Neuron (in vitro differentiated cells): ENCODE measurements around the gene PBLD.
"Not testable (repeated sequence)": the region's sequence is repeated elsewhere in the genome, so short reads cannot be mapped to it uniquely, and the experiment has no call there.

Source experiments
- H2AFZ ChIP-seq: one replicate; pipeline ENCODE4 v1.6.1; 2013; ENCODE audit warnings: low read depth, mild to moderate bottlenecking, inconsistent platforms, low read length, moderate library complexity
- H3K27me3 ChIP-seq: one replicate; pipeline ENCODE4 v1.6.1; 2013; ENCODE audit warnings: low read length; ENCODE audit not compliant: insufficient read depth
- H3K36me3 ChIP-seq: one replicate; pipeline ENCODE4 v1.6.1; 2013; ENCODE audit warnings: low read length; ENCODE audit not compliant: insufficient read depth
- H3K4me1 ChIP-seq: one replicate; pipeline ENCODE4 v1.6.1; 2013; ENCODE audit warnings: low read length; ENCODE audit not compliant: insufficient read depth
- H3K4me3 ChIP-seq: 2 replicates; pipeline ENCODE4 v1.5.1; 2013; ENCODE audit warnings: mild to moderate bottlenecking, low read length, moderate library complexity
- H3K9me3 ChIP-seq: one replicate; pipeline ENCODE4 v1.6.1; 2013; ENCODE audit warnings: low read length

Gene PBLD

DNA sequence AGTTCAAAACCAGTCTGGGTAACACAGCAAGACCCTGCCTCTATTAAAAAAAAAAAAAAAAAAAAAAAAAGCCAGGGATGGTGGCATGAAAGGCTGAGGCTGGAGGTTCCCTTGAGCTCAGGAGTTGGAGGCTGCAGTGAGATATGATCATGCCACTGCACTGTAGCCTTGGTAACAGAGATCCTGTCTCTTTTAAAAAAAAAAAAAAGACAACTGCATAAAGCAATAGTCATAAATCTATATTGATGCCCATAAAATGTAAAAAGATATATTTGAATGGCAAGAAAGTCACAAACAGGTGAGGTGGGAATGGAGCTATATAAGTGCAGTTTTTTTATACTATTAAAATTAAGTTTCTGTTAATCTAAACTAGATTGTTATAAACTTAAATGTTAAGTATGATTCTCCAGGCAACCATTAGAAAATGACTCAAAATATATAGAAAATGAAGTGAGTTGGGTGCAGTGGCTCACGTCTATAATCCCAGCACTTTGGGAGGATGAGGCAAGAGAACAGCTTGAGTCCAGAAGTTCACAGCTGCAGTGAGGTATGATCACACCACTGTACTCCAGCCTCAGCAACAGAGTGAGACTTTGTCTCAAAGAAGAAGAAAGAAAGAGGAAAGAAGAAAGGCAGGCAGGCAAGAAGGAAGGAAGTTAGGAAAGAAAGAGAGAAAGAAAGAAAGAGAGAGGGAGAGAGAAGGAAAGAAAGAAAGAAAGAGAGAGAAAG is 14.2 kb downstream of the PBLD start:
- H3K4me3 ChIP-seq = no peak overlapping the region
- no peaks in the 10 kb centered on the region for H3K36me3 ChIP-seq
- no peak overlapping the region for H2AFZ ChIP-seq
- H3K9me3 ChIP-seq = peaks cover 4% of the 10 kb centered on the region
- no peaks in the 10 kb centered on the region for H3K4me1 ChIP-seq
- H3K27me3 ChIP-seq = no peaks in the 10 kb centered on the region

DNA sequence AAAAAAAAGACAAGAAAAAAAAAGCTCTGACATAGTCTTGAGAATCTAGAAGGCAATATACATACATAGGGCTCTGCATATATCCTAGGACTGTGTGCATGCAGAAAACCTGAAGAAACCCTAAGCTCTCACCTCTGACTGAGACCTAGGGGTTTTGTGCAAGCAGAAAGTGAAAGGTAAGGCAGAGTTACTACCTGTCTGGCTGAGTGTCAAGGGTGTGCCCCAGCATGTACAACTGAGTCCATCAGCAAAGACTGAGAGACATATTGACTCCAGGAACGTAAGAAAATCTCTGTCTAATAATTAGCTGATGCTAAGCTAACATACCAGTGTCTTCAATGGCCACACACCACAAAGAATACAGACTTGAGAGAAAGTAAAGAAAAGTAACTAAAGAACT is 17.1 kb downstream of the PBLD start:
- H3K9me3 ChIP-seq = peaks cover 4% of the 10 kb centered on the region
- H3K4me3 ChIP-seq = no peak overlapping the region
- H3K4me1 ChIP-seq = no peaks in the 10 kb centered on the region
- no peak overlapping the region for H2AFZ ChIP-seq
- no peaks in the 10 kb centered on the region for H3K36me3 ChIP-seq
- no peaks in the 10 kb centered on the region for H3K27me3 ChIP-seq

- H3K9me3 ChIP-seq, H3K27me3 ChIP-seq, H3K36me3 ChIP-seq, H3K4me1 ChIP-seq, H2AFZ ChIP-seq, H3K4me3 ChIP-seq: not testable (repeated sequence)
Measured at GRCh38 chr10:68314930-68315329, 17.8 kb downstream of the PBLD start.

DNA sequence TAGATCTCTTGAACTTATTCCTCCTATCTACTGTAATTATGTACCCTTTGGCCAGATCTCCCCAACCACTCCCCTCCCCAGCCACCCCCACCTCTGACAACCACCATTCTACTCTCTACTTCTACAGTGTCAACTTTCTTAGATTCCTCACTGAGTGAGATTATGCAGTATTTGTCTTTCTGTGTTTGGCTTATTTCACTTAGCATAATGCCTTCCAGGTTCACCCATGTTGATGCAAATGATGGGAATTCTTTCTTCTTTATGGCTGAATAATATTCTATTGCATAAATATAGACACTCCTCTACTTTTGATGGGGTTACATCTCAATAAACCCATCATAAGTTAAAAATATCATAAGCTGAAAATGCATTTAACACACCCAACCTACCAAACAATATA is 22.2 kb downstream of the PBLD start:
- Histone ChIP-seq H3K9me3 (no peaks in the 10 kb centered on the region), H3K4me3 (no peak overlapping the region), H3K4me1 (no peaks in the 10 kb centered on the region), H3K36me3 (no peaks in the 10 kb centered on the region), H2AFZ (no peak overlapping the region), H3K27me3 (no peaks in the 10 kb centered on the region)

DNA sequence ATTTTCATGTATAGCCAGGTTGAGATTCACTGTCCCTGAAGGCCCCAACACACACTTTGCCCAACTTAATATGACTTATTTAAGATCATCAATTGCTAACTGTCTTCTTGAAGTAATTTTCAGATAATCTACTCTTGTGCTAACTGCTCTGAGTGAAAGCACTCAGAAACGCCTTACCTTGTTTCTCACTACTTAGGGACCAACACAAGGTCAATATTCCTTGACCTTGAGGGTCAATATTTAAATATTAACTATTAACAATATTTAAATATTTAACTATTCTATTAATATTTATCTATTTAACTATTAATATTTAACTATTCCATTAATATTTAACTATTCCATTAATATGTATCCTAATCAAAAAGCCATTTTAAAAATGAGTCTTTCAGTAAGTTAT is 26.9 kb downstream of the PBLD start:
- Histone ChIP-seq H2AFZ (no peak overlapping the region), H3K4me3 (no peak overlapping the region), H3K9me3 (no peaks in the 10 kb centered on the region), H3K4me1 (no peaks in the 10 kb centered on the region), H3K36me3 (no peaks in the 10 kb centered on the region), H3K27me3 (no peaks in the 10 kb centered on the region)

DNA sequence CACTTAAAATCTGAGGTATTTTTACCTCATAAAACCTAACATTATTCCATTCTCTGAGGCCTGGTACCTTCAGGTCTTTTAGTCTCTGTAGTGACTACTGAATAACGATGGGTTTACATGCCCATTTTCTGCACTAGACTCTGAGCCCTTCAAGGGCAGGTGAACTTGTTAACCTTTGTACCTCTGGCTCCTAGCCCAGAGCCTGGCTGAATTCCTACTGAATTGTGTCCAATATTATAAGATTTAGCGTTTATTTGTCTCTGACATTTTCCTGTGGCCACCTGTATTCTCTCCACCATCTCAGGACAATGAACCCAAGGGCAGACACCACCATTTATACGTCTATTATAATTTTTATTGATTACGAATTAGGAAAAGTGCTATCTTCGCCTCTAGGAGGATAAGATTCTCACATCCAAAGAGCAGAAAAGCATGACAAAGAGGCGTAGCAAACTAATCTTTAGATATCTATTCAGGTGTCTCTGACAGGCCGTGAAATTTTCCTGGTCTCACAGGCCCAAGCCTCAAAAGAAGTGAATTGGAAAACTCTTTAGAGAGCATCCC is 28.8 kb downstream of the PBLD start:
- no peaks in the 10 kb centered on the region for H3K4me1 ChIP-seq
- H3K9me3 ChIP-seq = no peaks in the 10 kb centered on the region
- no peak overlapping the region for H2AFZ ChIP-seq
- H3K4me3 ChIP-seq = no peak overlapping the region
- no peaks in the 10 kb centered on the region for H3K36me3 ChIP-seq
- H3K27me3 ChIP-seq = no peaks in the 10 kb centered on the region

- no peak overlapping the region for H2AFZ ChIP-seq
- no peaks in the 10 kb centered on the region for H3K4me1 ChIP-seq
- H3K4me3 ChIP-seq = no peak overlapping the region
- no peaks in the 10 kb centered on the region for H3K9me3 ChIP-seq
- H3K27me3 ChIP-seq = no peaks in the 10 kb centered on the region
- H3K36me3 ChIP-seq = no peaks in the 10 kb centered on the region
Measured at GRCh38 chr10:68302871-68303270, 29.9 kb downstream of the PBLD start.

DNA sequence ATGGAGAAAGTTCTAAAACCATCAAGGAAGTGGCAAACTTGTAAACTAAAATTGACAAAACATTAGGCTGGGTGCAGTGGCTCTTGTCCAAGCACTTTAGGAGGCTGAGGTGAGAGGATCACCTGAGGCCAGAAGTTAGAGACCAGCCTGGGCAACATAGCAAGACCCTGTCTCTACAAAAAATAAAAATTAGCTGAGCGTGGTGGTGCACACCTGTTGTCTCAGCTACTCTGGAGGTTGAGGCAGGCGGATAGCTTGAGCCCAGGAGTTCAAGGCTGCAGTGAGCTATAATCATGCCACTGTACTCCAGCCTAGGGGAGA is 30.3 kb downstream of the PBLD start:
- Histone ChIP-seq H3K36me3 (no peaks in the 10 kb centered on the region), H3K9me3 (no peaks in the 10 kb centered on the region), H3K4me3 (no peak overlapping the region), H2AFZ (no peak overlapping the region), H3K27me3 (no peaks in the 10 kb centered on the region), H3K4me1 (no peaks in the 10 kb centered on the region)

DNA sequence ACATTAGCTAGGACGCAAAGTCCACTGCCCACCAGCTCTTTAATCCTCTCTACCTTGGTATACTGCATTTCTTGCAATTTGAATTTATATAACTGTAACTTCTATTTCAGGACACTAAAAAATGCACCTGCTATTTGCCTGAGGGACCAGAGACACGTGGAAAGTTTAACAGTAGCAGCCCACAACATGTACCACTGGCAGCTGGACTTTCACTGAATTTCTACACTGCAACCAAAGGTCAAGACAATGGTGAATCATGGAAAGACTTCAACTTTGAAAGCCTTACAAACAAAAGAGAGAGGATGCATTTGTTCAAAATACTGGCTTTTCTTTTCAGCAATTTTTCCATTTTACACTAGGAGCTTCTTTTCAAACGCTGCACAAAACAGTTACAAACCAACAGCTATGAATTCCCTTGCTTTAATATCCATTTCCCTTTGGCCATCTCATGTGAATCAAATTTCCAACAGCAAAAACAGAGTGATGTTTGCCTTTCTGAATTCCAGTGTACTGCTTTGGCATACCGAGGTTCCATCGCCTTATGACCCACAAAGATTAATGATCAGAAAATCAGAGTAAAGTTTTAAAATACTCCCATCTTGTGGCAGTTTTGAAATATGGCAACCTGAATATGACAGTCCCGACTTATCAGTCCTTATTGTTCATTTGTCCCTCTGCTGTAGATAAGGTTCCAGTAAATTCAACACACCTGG is 30.8 kb downstream of the PBLD start:
- Histone ChIP-seq H3K36me3 (no peaks in the 10 kb centered on the region), H3K27me3 (no peaks in the 10 kb centered on the region), H3K9me3 (no peaks in the 10 kb centered on the region), H2AFZ (no peak overlapping the region), H3K4me1 (no peaks in the 10 kb centered on the region), H3K4me3 (no peak overlapping the region)

DNA sequence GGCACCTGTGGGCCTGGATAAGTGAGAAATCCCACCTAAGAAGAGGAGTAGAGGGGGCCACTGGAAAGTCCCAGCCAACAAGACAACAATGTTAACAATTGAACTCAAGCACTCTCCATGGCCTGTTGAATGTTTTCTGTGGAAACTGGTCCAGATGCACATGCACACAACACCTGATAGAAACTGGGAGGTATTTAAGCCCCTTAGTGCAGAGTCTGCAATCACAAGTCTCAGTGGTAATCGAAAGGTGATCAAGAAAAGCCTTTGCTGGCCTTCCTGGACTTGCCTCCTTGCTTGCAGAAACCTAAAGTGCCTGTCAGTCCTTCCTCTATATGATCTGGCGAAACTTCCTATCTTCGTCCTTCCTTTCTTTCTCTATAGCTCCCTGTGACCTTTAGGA is 31.4 kb downstream of the PBLD start:
- Histone ChIP-seq H3K27me3 (no peaks in the 10 kb centered on the region), H2AFZ (no peak overlapping the region), H3K36me3 (no peaks in the 10 kb centered on the region), H3K9me3 (no peaks in the 10 kb centered on the region), H3K4me3 (no peak overlapping the region), H3K4me1 (no peaks in the 10 kb centered on the region)

- H3K9me3 ChIP-seq = peaks cover 3% of the 10 kb centered on the region
- H3K36me3 ChIP-seq = no peaks in the 10 kb centered on the region
- H3K4me1 ChIP-seq = no peaks in the 10 kb centered on the region
- H3K27me3 ChIP-seq = no peaks in the 10 kb centered on the region
- no peak overlapping the region for H3K4me3 ChIP-seq
- H2AFZ ChIP-seq = no peak overlapping the region
Measured at GRCh38 chr10:68296843-68297663, 35.7 kb downstream of the PBLD start.

GRCh38 chr10:68290736-68291135 is 42.0 kb downstream of the PBLD start:
- Histone ChIP-seq H2AFZ (no peak overlapping the region), H3K27me3 (no peaks in the 10 kb centered on the region), H3K4me3 (no peak overlapping the region), H3K36me3 (no peaks in the 10 kb centered on the region), H3K9me3 (peaks cover 3% of the 10 kb centered on the region), H3K4me1 (no peaks in the 10 kb centered on the region)

DNA sequence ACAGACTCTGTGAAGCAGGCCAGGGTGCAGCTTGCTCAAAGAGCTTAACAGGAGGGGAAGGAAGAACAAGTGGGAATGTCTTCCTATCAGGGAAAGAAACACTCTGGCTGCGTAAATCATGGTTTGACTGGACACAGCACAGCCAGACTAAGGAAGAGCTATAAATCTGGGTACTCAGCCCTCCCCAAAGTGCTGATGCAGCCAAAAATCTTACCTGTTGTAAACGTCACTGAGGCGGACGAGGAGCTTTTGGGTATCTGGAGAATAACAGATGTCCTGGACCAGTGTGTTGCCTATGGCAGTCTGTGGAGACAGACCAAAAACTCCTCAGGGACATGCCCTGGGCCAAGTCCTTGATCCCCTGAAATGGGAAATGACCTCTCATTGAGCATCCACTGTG is 44.0 kb downstream of the PBLD start:
- H3K27me3 ChIP-seq = no peaks in the 10 kb centered on the region
- H2AFZ ChIP-seq = no peak overlapping the region
- H3K36me3 ChIP-seq = no peaks in the 10 kb centered on the region
- peaks cover 15% of the 10 kb centered on the region for H3K4me1 ChIP-seq
- no peak overlapping the region for H3K4me3 ChIP-seq
- no peaks in the 10 kb centered on the region for H3K9me3 ChIP-seq
